Esophagus muscularis mucosa (tissue), 4 donors: ENCODE data around the gene SH3BP5. TPM values are rescaled to one million over a fixed set of nuclear protein-coding genes. Genes with fewer than 3 reads are reported as not detected.
A peak's percentile ranks its signal among the peaks of the same experiment; 100 is the strongest.

Source experiments
- DNase-seq: peaks from one replicate; pipeline ENCODE4 v3.0.0-alpha.2; 2017; ENCODE audit errors: extremely low spot score
- H3K27ac ChIP-seq, 4 donors: fragments of 200-600 bp; sonication (generic); replicated peaks in 1 of 4; 1 replicate in 3 of 4; 2 replicates in 1 of 4; pipeline ENCODE4 v1.5.1; 2016 to 2019; ENCODE audit warnings: mild to moderate bottlenecking in 1 of 4
- H3K27me3 ChIP-seq, 4 donors: fragments of 200-600 bp; sonication (generic); one replicate each; pipeline versions ENCODE4 v1.5.1 to v1.6.0; 2016 to 2019
- H3K36me3 ChIP-seq, 4 donors: fragments of 200-600 bp; sonication (generic); one replicate each; pipeline ENCODE4 v1.5.1; 2016 to 2019
- H3K4me1 ChIP-seq, 4 donors: fragments of 200-600 bp; sonication (generic); one replicate each; pipeline ENCODE4 v1.5.1; 2016 to 2019
- H3K4me3 ChIP-seq, 4 donors: fragments of 200-600 bp; sonication (generic); 1 replicate in 2 of 4; 2 replicates in 2 of 4; pipeline ENCODE4 v1.5.1; 2016 to 2019; ENCODE audit warnings: mild to moderate bottlenecking in 4 of 4, moderate library complexity in 1 of 4
- H3K9me3 ChIP-seq, 4 donors: fragments of 200-600 bp; sonication (generic); 1 replicate in 3 of 4; 2 replicates in 1 of 4; pipeline ENCODE4 v1.5.1; 2016 to 2019
- CTCF ChIP-seq, 3 experiments: fragments of 200-600 bp in 2 of 3; fragments of 450-650 bp in 1 of 3; sonication (generic) in 2 of 3; IDR thresholded peaks; one replicate each; pipeline ENCODE4 v1.5.1; 2017 to 2019; ENCODE audit warnings: antibody characterized with exemption in 3 of 3, mild to moderate bottlenecking in 2 of 3, moderate library complexity in 1 of 3
- EP300 ChIP-seq: sonication (generic); formaldehyde crosslinking; IDR thresholded peaks from one replicate; pipeline ENCODE4 v1.6.1; 2017; ENCODE audit warnings: antibody characterized with exemption
- POLR2A ChIP-seq: fragments of 450-650 bp; IDR thresholded peaks from one replicate; pipeline ENCODE4 v1.6.1; 2017; ENCODE audit warnings: antibody characterized with exemption, moderate library complexity, mild to moderate bottlenecking, low read depth
- POLR2AphosphoS5 ChIP-seq, 2 donors: sonication (generic); formaldehyde crosslinking; IDR thresholded peaks; one replicate each; pipeline ENCODE4 v1.6.1; 2017; ENCODE audit warnings: antibody characterized with exemption in 2 of 2
- WGBS: methylation state at CpG from one replicate; pipeline ENCODE4 v1.1.5; 2018; 5-methylcytosine and 5-hydroxymethylcytosine counted together
- intact Hi-C: fragments of 100-400 bp; cut with DNase I; formaldehyde crosslinking; loops from one replicate; pipeline ENCODE4 v1.15.1; 2023
- total RNA-seq, 4 donors: library from RNA; depleted of rRNA; stranded (reverse); fragments of >200 nt; gene quantifications; one replicate each; pipeline versions ENCODE4 v1.1.0 to v1.2.1, GENCODE V29; 2016

SH3BP5 gene
- total RNA-seq, 4 donors from 2014 or later, result 26.2 to 56.5 (median 38.2) TPM

DNA sequence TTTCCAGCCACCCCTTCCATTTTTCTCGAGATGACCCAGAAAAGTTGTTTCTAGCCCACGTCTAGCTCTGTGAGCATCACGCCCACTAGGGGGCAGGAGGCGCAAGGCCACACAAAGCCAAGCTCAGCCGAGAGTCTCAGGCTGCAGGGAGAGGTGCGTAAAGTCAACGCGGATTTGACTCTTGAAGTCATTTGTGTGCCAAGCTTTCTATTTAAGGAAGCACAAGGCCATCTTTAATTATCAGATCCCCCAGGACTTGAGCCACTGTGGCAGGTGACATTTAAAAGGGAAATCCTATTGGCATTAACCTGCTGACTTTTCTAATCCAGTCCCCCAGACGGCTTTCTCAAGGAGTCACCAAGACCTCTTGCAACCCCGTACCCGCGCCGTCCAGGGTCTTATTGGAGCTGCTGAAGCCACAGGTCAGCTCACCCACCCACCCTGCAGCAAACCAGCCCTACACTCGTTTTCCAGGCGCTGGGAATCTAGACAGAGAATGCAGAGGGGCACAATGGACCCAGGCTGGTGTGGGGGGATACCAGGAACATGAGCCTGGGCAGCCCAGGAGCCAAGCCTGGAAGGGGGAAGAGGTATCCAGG is 64.3 kb downstream of the SH3BP5 start:
- WGBS, result 33% methylated on average over 15 of the region's 15 CpGs
- H3K9me3 ChIP-seq, result no peaks in the 10 kb centered on the region
- no peaks in the 10 kb centered on the region for H3K27me3 ChIP-seq
- intact Hi-C loops, result loop anchor here (1.0 to 10.0 kb wide), 4 partner anchors 63 to 289 kb away; partner anchors contain the start of genes CAPN7 and SH3BP5
- peak overlapping the region; percentile 61 to 74 (median 70) for H3K27ac ChIP-seq
- peaks cover 18 to 45% (median 35%) of the 10 kb centered on the region in 4 donors for H3K4me1 ChIP-seq
- H3K36me3 ChIP-seq, result no peaks in the 10 kb centered on the region
- DNase-seq, result peak; percentile 94
- no peak overlapping the region for H3K4me3 ChIP-seq
- TF ChIP-seq POLR2AphosphoS5 (IDR thresholded peaks at IDR 0.05) (peak in 1 of 2 donors; percentile 79), CTCF (IDR thresholded peaks at IDR 0.05) (peak; percentile 89 to 93 (median 91)), POLR2A (no peak)

DNA sequence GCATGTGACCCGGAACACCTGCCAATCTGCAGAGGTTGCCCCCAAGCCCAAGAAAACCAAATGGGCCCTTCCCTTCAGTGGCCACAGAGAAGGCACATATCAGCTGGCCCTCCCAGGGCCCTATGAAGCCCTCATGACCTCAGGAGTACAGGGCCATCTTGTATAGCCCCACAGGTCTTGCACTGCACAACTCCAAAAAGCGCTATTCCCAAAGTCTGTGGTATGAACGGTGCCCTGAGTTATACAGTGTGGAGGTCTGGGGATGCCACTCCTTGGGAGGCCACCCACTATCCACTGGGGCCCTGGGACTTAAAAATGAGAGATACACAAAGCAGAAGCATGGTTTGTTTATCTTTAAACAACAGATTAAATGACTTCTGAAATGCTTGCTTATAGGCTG is 64.9 kb downstream of the SH3BP5 start:
- WGBS, result 90% methylated on average over 2 of the region's 3 CpGs

DNA sequence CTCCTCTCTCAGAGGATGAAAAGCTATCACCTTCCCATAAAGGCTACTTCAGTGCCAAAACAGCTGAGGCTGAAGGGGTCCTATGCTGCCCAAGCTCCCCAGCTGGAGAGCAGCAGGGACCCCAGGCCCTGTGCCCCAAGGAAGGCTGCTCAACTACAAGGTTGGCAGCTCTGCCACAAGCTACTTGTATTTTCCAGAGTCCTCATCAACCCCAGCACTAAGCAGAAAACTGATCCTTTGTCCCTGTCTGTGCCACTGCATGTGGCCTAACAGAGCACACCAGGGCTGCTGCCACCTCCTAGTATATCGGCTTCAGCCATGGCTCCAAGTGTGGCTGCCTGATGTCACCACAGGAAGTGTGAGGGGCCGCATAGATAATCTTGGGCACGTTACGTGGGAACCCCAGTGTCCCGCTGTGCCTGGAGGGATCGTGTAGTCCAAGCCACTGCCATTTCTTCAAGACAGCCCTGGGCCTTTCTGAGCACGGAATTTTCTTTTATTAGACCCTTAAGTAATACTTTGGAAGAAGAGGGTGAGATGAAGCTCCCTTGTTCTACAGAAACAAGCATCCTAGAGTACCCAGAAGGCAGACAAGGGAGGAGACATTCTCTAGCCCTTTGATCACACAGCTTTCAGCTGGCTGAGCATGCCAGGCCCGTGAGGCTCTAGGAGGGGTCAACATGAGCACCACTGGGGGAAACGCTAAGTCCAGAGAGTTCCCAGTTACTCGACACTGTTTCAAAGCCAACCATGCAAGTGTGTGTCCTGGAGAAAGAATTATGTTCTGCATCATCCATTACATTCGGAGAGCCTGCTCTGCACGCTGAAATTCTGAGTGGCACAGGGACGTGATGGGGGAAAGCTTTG is 65.6 kb downstream of the SH3BP5 start:
- TF ChIP-seq EP300, result no peak
- no peak for TF ChIP-seq POLR2A
- no peak for TF ChIP-seq POLR2AphosphoS5 (IDR thresholded peaks at IDR 0.05)
- no peak for TF ChIP-seq CTCF (IDR thresholded peaks at IDR 0.05)
- peak; percentile 45 for DNase-seq
- H3K27ac ChIP-seq, result peak overlapping the region in 1 of 4 donors; percentile 1

More for the DNA sequence above, 64.9 kb downstream of the SH3BP5 start:
- peak; percentile 7 for DNase-seq
- intact Hi-C loops, result loop anchor here (5.0 to 10.0 kb wide), 3 partner anchors 63 to 290 kb away; partner anchors contain the start of genes CAPN7 and SH3BP5
- TF ChIP-seq CTCF (IDR thresholded peaks at IDR 0.05) (no peak), EP300 (no peak), POLR2A (no peak)
- no peaks in the 10 kb centered on the region for H3K9me3 ChIP-seq
- H3K27me3 ChIP-seq, result no peaks in the 10 kb centered on the region
- no peak overlapping the region for H3K4me3 ChIP-seq
- H3K27ac ChIP-seq, result no peak overlapping the region
- H3K36me3 ChIP-seq, result no peaks in the 10 kb centered on the region
- H3K4me1 ChIP-seq, result peaks cover 18 to 45% (median 32%) of the 10 kb centered on the region in 4 donors

DNA sequence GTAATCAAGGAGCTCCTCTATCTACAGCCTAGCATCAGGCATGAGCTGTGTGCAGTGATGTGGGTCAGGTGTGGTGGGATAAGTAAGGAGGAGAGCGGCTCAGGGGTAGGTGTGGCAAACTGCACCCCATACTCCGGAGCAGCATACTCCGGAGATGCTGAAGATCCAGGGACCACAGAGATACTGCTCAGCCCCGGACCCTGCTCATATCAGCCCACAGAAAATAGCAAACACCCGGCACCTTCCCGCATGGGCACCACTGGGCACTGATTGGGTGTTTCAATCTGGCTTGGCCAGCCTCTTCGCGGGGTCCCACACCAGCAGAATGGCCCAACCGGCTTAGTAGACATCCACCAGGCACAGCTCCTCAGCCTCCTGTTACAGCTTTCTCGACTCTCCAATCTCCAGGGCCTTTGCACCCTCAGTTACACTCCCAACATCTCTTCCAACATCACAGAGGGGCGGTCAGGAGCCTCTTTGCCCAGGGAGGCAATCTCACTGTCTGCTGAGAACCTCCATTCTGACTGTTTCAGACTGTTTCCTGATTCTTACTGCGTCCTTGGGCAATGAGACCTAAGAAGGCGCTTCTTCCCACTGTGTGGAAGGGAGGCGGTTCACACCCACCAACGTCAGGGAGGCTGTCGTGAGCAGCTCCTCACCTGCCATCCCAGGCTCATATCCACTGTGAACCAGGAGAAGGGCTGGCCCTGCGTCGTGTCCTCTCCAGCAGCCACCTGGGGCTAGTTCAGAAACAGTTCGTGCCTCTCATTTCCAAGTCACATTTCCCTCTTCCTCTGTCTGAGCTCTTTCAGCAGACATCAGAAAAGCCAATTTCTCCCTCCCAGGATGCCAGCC is 66.5 kb downstream of the SH3BP5 start:
- H3K36me3 ChIP-seq, result peaks cover 0 to 10% (median 3%) of the 10 kb centered on the region in 4 donors
- H3K9me3 ChIP-seq, result no peaks in the 10 kb centered on the region
- H3K27me3 ChIP-seq, result no peaks in the 10 kb centered on the region
- intact Hi-C loops, result loop anchor here (5.0 to 10.0 kb wide), 3 partner anchors 61 to 291 kb away; partner anchors contain the start of genes CAPN7 and SH3BP5
- TF ChIP-seq POLR2A, result no peak
- no peak for TF ChIP-seq CTCF (IDR thresholded peaks at IDR 0.05)
- no peak for TF ChIP-seq POLR2AphosphoS5 (IDR thresholded peaks at IDR 0.05)
- TF ChIP-seq EP300, result no peak
- WGBS, result 84% methylated on average over 18 of the region's 19 CpGs
- peaks cover 18 to 45% (median 32%) of the 10 kb centered on the region in 4 donors for H3K4me1 ChIP-seq
- H3K27ac ChIP-seq, result peak overlapping the region in 2 of 4 donors; percentile 1 to 8
- peak; percentile 64 for DNase-seq
- no peak overlapping the region for H3K4me3 ChIP-seq

More for the DNA sequence above, 65.6 kb downstream of the SH3BP5 start:
- H3K4me1 ChIP-seq, result peaks cover 18 to 45% (median 32%) of the 10 kb centered on the region in 4 donors
- no peaks in the 10 kb centered on the region for H3K9me3 ChIP-seq
- no peaks in the 10 kb centered on the region for H3K27me3 ChIP-seq
- intact Hi-C loops, result loop anchor here (5.0 to 10.0 kb wide), 3 partner anchors 62 to 291 kb away; partner anchors contain the start of genes CAPN7 and SH3BP5
- 79% methylated on average over 13 of the region's 13 CpGs for WGBS
- peaks cover 0 to 4% (median 0%) of the 10 kb centered on the region in 4 donors for H3K36me3 ChIP-seq
- no peak overlapping the region for H3K4me3 ChIP-seq
